ENCODE measurements around the gene CCNB1IP1.

DNA sequence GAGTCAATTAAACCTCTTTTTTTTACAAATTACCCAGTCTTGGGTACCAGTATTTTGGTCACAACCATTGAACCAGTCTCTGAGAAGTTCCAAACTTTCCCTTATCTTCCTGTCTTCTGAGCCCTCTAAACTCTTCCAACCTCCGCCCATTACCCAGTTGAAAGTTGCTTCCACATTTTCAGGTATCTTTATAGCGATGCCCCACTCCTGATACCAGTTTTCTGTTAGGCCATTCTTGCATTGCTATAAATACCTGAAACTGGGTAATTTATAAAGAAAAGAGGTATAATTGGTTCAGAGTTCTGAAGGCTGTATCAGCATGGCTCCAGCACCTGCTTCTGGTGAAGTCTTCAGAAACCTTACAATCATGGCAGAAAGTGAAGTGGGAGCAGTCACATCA, 59.0 kb downstream of the CCNB1IP1 start:
- TF ChIP-seq, protein P1, sequence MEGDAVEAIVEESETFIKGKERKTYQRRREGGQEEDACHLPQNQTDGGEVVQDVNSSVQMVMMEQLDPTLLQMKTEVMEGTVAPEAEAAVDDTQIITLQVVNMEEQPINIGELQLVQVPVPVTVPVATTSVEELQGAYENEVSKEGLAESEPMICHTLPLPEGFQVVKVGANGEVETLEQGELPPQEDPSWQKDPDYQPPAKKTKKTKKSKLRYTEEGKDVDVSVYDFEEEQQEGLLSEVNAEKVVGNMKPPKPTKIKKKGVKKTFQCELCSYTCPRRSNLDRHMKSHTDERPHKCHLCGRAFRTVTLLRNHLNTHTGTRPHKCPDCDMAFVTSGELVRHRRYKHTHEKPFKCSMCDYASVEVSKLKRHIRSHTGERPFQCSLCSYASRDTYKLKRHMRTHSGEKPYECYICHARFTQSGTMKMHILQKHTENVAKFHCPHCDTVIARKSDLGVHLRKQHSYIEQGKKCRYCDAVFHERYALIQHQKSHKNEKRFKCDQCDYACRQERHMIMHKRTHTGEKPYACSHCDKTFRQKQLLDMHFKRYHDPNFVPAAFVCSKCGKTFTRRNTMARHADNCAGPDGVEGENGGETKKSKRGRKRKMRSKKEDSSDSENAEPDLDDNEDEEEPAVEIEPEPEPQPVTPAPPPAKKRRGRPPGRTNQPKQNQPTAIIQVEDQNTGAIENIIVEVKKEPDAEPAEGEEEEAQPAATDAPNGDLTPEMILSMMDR (IDR thresholded peaks at IDR 0.05), result no peak
- TF ChIP-seq POLR2A (IDR thresholded peaks at IDR 0.05), result no peak

All from testis (tissue), 2 donors.